Measurements from ENCODE around the gene PACC1.

- TF ChIP-seq, protein P1, sequence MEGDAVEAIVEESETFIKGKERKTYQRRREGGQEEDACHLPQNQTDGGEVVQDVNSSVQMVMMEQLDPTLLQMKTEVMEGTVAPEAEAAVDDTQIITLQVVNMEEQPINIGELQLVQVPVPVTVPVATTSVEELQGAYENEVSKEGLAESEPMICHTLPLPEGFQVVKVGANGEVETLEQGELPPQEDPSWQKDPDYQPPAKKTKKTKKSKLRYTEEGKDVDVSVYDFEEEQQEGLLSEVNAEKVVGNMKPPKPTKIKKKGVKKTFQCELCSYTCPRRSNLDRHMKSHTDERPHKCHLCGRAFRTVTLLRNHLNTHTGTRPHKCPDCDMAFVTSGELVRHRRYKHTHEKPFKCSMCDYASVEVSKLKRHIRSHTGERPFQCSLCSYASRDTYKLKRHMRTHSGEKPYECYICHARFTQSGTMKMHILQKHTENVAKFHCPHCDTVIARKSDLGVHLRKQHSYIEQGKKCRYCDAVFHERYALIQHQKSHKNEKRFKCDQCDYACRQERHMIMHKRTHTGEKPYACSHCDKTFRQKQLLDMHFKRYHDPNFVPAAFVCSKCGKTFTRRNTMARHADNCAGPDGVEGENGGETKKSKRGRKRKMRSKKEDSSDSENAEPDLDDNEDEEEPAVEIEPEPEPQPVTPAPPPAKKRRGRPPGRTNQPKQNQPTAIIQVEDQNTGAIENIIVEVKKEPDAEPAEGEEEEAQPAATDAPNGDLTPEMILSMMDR (IDR thresholded peaks at IDR 0.05; ENCODE audit: poor library complexity) = no peak
- TF ChIP-seq EZH2 (IDR thresholded peaks at IDR 0.05; ENCODE audit: borderline replicate concordance) = no peak
Measured at GRCh38 chr1:212421165-212421564, 6.5 kb upstream of the PACC1 start.
